A549 (cell line): Measurements from ENCODE around the gene PYGO2. TPM values are rescaled to one million over a fixed set of nuclear protein-coding genes. Genes with fewer than 3 reads are reported as not detected.
A peak's percentile ranks its signal among the peaks of the same experiment; 100 is the strongest.
"Not testable (repeated sequence)": the region's sequence is repeated elsewhere in the genome, so short reads cannot be mapped to it uniquely, and the experiment has no call there.

Experiments
- ATAC-seq, 2 experiments: fragments of 200-7000 bp in 1 of 2; fragments of >200 bp in 1 of 2; cut with Nextera tagmentation in 1 of 2; cut with Tn5 transposase in 1 of 2; 3 replicates each; pipeline versions ENCODE4 v1.8.0 to v1.9.1; 2018 to 2020; ENCODE audit warnings: mild to moderate bottlenecking in 1 of 2, moderate library complexity in 1 of 2
- CTCF ChIA-PET: fragments of 300-600 bp; sonication (Branson Sonifier 250); formaldehyde crosslinking; extraction: SDS; loops from one replicate; lab custom pipeline; 2021; ENCODE audit warnings: antibody characterized with exemption, inconsistent platforms; lab: Yijun Ruan, JAX
- POLR2A ChIA-PET: fragments of 350-600 bp; formaldehyde crosslinking; extraction: SDS; loops from one replicate; lab custom pipeline; 2021; ENCODE audit warnings: antibody characterized with exemption, inconsistent platforms; lab: Yijun Ruan, JAX
- DNase-seq, 2 experiments: peaks; one replicate each; pipeline versions ENCODE4 v3.0.0 to v3.0.0-alpha.2; 2011 to 2016; ENCODE audit warnings: low read depth in 1 of 2, low spot score in 1 of 2
- FAIRE-seq: peaks from 2 replicates; lab custom pipeline; 2011; peaks lifted over from hg19 to GRCh38; lab: Jason Lieb, UNC
- H3K27ac ChIP-seq, 2 experiments: fragments of >200 bp; sonication (Bioruptor Twin); formaldehyde crosslinking; 3 replicates each; pipeline ENCODE4 v1.5.1; 2016 to 2017
- H3K4me1 ChIP-seq: fragments of >200 bp; sonication (Bioruptor Twin); formaldehyde crosslinking; 3 replicates; pipeline ENCODE4 v1.6.1; 2016
- H3K4me2 ChIP-seq: fragments of >200 bp; sonication (Bioruptor Twin); formaldehyde crosslinking; 3 replicates; pipeline ENCODE4 v1.6.1; 2016
- H3K4me3 ChIP-seq: fragments of >200 bp; sonication (Bioruptor Twin); formaldehyde crosslinking; 3 replicates; pipeline ENCODE4 v1.5.1; 2016
- H3K9me3 ChIP-seq: fragments of >200 bp; sonication (Bioruptor Twin); formaldehyde crosslinking; 3 replicates; pipeline ENCODE4 v1.6.1; 2016
- BHLHE40 ChIP-seq: IDR thresholded peaks from 2 replicates; pipeline ENCODE4 v1.6.1; 2012; ENCODE audit warnings: low read depth, low read length, inconsistent platforms
- CBX8 ChIP-seq: fragments of 200-600 bp; sonication (generic); IDR thresholded peaks from 2 replicates; pipeline ENCODE4 v1.6.1; 2016
- CEBPB ChIP-seq, 2 experiments: fragments of >200 bp in 1 of 2; sonication (Bioruptor Twin) in 1 of 2; formaldehyde crosslinking in 1 of 2; IDR thresholded peaks; 2 replicates each; pipeline ENCODE4 v1.6.1; 2012 to 2016
- CHD2 ChIP-seq: fragments of 150-350 bp; IDR thresholded peaks from 2 replicates; pipeline ENCODE4 v1.6.1; 2014; ENCODE audit warnings: low read length; ENCODE audit not compliant: partially characterized antibody
- FOSB ChIP-seq: fragments of 250-450 bp; sonication (Bioruptor Pico); IDR thresholded peaks from 2 replicates; pipeline ENCODE4 v1.5.0; 2020; ENCODE audit warnings: mild to moderate bottlenecking, moderate library complexity
- FOSL2 ChIP-seq, 2 experiments: fragments of 450-650 bp in 1 of 2; fragments of >200 bp in 1 of 2; sonication (Bioruptor Twin) in 1 of 2; formaldehyde crosslinking; IDR thresholded peaks; 2 replicates each; pipeline versions ENCODE4 v1.5.0 to v1.6.1; 2016 to 2020; ENCODE audit warnings: mild to moderate bottlenecking in 1 of 2, moderate library complexity in 1 of 2
- HOXA7 ChIP-seq: fragments of 250-450 bp; sonication (Bioruptor Pico); IDR thresholded peaks from 2 replicates; pipeline ENCODE4 v1.5.0; 2020; ENCODE audit warnings: mild to moderate bottlenecking, moderate library complexity
- JUN ChIP-seq, 2 experiments: fragments of >200 bp; sonication (Bioruptor Twin); formaldehyde crosslinking; IDR thresholded peaks; 2 replicates in 1 of 2; 3 replicates in 1 of 2; pipeline ENCODE4 v1.6.1; 2016 to 2017
- JUNB ChIP-seq: fragments of >200 bp; sonication (Bioruptor Twin); formaldehyde crosslinking; IDR thresholded peaks from 2 replicates; pipeline ENCODE4 v1.6.1; 2016
- KDM1A ChIP-seq: fragments of 200-600 bp; sonication (generic); IDR thresholded peaks from 2 replicates; pipeline ENCODE4 v1.6.1; 2016; ENCODE audit warnings: low read depth, mild to moderate bottlenecking
- KDM5A ChIP-seq: fragments of 200-600 bp; sonication (generic); IDR thresholded peaks from 2 replicates; pipeline ENCODE4 v1.6.1; 2016; ENCODE audit warnings: antibody characterized with exemption, mild to moderate bottlenecking
- MAFK ChIP-seq: fragments of 450-650 bp; IDR thresholded peaks from 2 replicates; pipeline ENCODE4 v1.6.1; 2014; ENCODE audit not compliant: partially characterized antibody
- NPAS2 ChIP-seq: fragments of 250-450 bp; sonication (Bioruptor Pico); IDR thresholded peaks from 2 replicates; pipeline ENCODE4 v1.8.0; 2022; ENCODE audit warnings: mild to moderate bottlenecking, moderate library complexity, borderline replicate concordance
- PHF8 ChIP-seq: fragments of 200-600 bp; sonication (generic); IDR thresholded peaks from 2 replicates; pipeline ENCODE4 v1.6.1; 2016; ENCODE audit warnings: low read depth, mild to moderate bottlenecking, antibody characterized with exemption, moderate library complexity, borderline replicate concordance
- POLR2A ChIP-seq: IDR thresholded peaks from 2 replicates; pipeline ENCODE4 v1.6.1; 2012; ENCODE audit warnings: mild to moderate bottlenecking, low read length
- RAD21 ChIP-seq, 2 experiments: fragments of >200 bp in 1 of 2; sonication (Bioruptor Twin) in 1 of 2; formaldehyde crosslinking in 1 of 2; IDR thresholded peaks in 1 of 2; conservative IDR thresholded peaks in 1 of 2; 2 replicates in 1 of 2; 3 replicates in 1 of 2; pipeline ENCODE4 v1.6.1; 2012 to 2018; ENCODE audit warnings: inconsistent platforms in 1 of 2
- RCOR1 ChIP-seq: fragments of 150-350 bp; IDR thresholded peaks from 2 replicates; pipeline ENCODE4 v1.6.1; 2014; ENCODE audit warnings: antibody characterized with exemption, low read length, low read depth
- RNF2 ChIP-seq: fragments of 200-600 bp; sonication (generic); IDR thresholded peaks from 2 replicates; pipeline ENCODE4 v1.6.1; 2016; ENCODE audit warnings: low read depth, mild to moderate bottlenecking, antibody characterized with exemption, moderate library complexity, borderline replicate concordance
- SMC3 ChIP-seq: fragments of >200 bp; sonication (Bioruptor Twin); formaldehyde crosslinking; IDR thresholded peaks from 3 replicates; pipeline ENCODE4 v1.6.1; 2018; ENCODE audit warnings: inconsistent platforms
- SREBF2 ChIP-seq: fragments of 450-650 bp; IDR thresholded peaks from 2 replicates; pipeline ENCODE4 v1.6.1; 2014; ENCODE audit warnings: mild to moderate bottlenecking, moderate library complexity
- ZNF302 ChIP-seq: fragments of 250-450 bp; sonication (Bioruptor Pico); IDR thresholded peaks from 2 replicates; pipeline ENCODE4 v1.9.0; 2021; ENCODE audit warnings: inconsistent platforms, mild to moderate bottlenecking, moderate library complexity
- ZSCAN20 ChIP-seq: fragments of 250-450 bp; sonication (Bioruptor Pico); IDR thresholded peaks from 2 replicates; pipeline ENCODE4 v1.8.0; 2022; ENCODE audit warnings: mild to moderate bottlenecking, moderate library complexity
- WGBS: methylation state at CpG from one replicate; pipeline ENCODE4 v1.1.6; 2017; ENCODE audit errors: missing lambda C conversion rate; 5-methylcytosine and 5-hydroxymethylcytosine counted together
- polyA plus RNA-seq, 4 experiments: library from polyadenylated mRNA; depleted of rRNA in 3 of 4; stranded (reverse); fragments of >200 nt; fragmentation: RNase III in 1 of 4; extraction: RNeasy Plus Mini Kit Qiagen cat#74134 plus additional on column Dnase treatment in 1 of 4; gene quantifications; 2 replicates in 3 of 4; 3 replicates in 1 of 4; pipeline ENCODE4 v1.2.3, GENCODE V29; 2011 to 2017
- TF ChIP-seq, protein P1 (sequence below): fragments of 150-350 bp; IDR thresholded peaks from 2 replicates; pipeline ENCODE4 v1.6.1; 2014; ENCODE audit warnings: low read depth, mild to moderate bottlenecking, low read length
- TF ChIP-seq, protein P2 (sequence below): fragments of >200 bp; sonication (Bioruptor Twin); formaldehyde crosslinking; IDR thresholded peaks from 3 replicates; pipeline ENCODE4 v1.6.1; 2016

The PYGO2 gene
- polyA plus RNA-seq, 2 of the 4 experiments (the other 2 are of a cell fraction), result 18.3 to 24.6 TPM

DNA sequence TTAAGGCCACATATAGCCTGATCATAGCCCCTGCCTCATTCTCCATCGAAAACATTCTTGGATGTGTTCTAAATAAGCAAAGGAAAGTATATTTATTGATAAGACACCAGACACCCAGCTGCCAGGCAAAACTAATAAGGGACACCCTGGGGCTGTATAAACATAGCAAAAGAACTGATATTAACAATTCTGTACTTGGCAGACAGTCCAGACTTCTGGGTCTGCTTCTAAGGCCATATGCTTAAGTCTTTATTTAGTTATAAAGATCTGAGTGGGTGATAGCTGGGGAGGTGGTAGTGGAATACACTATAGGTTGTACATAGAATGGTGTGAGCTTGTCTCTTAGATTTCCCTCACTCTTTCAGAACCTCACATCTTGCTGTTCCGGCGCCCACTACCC is 16.8 kb upstream of the PYGO2 start:
- DNase-seq, result no peak
- H3K4me1 ChIP-seq, result peaks cover 25% of the 10 kb centered on the region
- CTCF ChIA-PET, result interaction anchor here (1.3 kb wide), 1 partner anchor 113 kb away, joined by 4 read pairs; no protein-coding TSS in a partner anchor
- no peak for ATAC-seq
- whole genome bisulfite sequencing, result 95% methylated on average over 3 of the region's 3 CpGs
- TF ChIP-seq CEBPB (IDR thresholded peaks at IDR 0.05), result no peak
- no peak for TF ChIP-seq BHLHE40
- TF ChIP-seq FOSL2 (IDR thresholded peaks at IDR 0.05), result no peak
- TF ChIP-seq FOSL2 (CRISPR knock-in tag; IDR thresholded peaks at IDR 0.05), result no peak
- no peak for TF ChIP-seq RAD21 (conservative IDR thresholded peaks at IDR 0.05 in 1 of 2, IDR thresholded peaks at IDR 0.05 in 1 of 2)
- no peak for TF ChIP-seq JUNB
- TF ChIP-seq CBX8, result no peak
- TF ChIP-seq CHD2, result no peak
- TF ChIP-seq HOXA7, result no peak
- no peak for TF ChIP-seq ZSCAN20 (CRISPR knock-in tag)
- TF ChIP-seq JUN (IDR thresholded peaks at IDR 0.05), result no peak
- no peak for TF ChIP-seq RNF2
- no peak overlapping the region for H3K27ac ChIP-seq
- H3K9me3 ChIP-seq, result no peaks in the 10 kb centered on the region
- H3K4me3 ChIP-seq, result no peak overlapping the region
- no peak for FAIRE-seq
- POLR2A ChIA-PET, result no interaction called here
- no peak overlapping the region for H3K4me2 ChIP-seq

DNA sequence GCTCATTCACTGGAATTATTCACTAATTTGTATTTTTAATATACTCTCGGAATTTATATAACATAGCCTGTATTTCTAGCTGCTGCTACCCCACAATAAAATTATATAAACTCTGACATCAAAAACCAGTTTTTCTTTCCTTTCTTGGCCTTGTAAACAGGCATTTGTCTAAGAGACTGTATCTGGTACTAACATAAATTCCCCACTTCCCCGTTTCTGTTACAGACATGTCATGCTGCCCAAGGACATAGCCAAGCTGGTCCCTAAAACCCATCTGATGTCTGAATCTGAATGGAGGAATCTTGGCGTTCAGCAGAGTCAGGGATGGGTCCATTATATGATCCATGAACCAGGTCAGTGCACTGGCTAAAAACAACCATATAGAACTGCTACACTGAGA is 16.2 kb upstream of the PYGO2 start:
- DNase-seq, ATAC-seq: not testable (repeated sequence)
- peak overlapping the region in 1 of 2 experiments; percentile 98; a peak in 2 of 6 replicates for H3K27ac ChIP-seq

DNA sequence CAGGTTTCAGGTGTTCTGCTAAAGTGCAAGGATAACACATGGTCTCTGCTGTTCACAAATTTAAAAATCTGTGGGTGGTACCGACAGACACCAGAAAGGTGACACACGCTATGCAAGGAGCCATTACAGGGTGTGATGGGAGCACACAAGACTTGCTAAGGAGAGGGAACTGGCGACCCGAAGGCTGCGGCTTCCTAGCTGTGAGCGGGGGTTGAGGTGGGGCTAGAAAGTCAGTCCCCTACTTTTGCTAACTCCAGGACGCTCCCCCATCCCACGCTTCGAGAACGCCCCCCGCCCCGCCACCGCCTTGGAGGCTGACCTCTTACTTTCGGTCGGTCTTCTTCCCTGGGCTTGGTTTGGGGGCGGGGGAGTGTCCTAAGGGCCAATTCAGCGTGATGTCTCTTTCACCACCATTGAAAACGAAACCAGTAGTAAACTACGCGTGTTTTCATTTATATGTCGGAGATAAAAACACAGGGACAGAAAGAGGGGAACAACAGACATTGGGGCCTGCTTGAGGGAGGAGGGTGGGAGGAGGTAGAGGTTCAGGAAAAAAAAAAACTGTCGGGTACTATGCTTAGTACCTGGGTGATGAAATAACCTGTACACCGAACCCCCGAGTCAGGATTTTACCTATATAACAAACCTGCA is 14.0 kb upstream of the PYGO2 start:
- no peak for FAIRE-seq
- Histone ChIP-seq H3K4me3 (peak overlapping the region; percentile 52), H3K9me3 (no peaks in the 10 kb centered on the region), H3K4me2 (peak overlapping the region; percentile 72), H3K27ac (peak overlapping the region; percentile 79 to 98), H3K4me1 (peaks cover 37% of the 10 kb centered on the region)
- WGBS, result under 1% methylated on average over 21 of the region's 24 CpGs
- POLR2A ChIA-PET, result interaction anchor here (1.1 to 6.3 kb wide), 3 partner anchors 8 to 160 kb away, joined by 3 to 91 read pairs (median 41); partner anchors contain the start of genes FLAD1, LENEP and SLC50A1
- TF ChIP-seq RCOR1 (no peak), MAFK (no peak), JUNB (no peak), FOSB (no peak), SMC3 (0 out of 3 replicates have a peak, but pooled peaks have one; percentile 14), SREBF2 (no peak), ZNF302 (CRISPR knock-in tag) (no peak), KDM1A (no peak), PHF8 (no peak), POLR2A (peak; percentile 29), KDM5A (no peak), JUN (IDR thresholded peaks at IDR 0.05) (peak in 1 of 2 experiments; percentile 14; a peak in 1 of 5 replicates), NPAS2 (CRISPR knock-in tag) (no peak)
- TF ChIP-seq, protein P1, sequence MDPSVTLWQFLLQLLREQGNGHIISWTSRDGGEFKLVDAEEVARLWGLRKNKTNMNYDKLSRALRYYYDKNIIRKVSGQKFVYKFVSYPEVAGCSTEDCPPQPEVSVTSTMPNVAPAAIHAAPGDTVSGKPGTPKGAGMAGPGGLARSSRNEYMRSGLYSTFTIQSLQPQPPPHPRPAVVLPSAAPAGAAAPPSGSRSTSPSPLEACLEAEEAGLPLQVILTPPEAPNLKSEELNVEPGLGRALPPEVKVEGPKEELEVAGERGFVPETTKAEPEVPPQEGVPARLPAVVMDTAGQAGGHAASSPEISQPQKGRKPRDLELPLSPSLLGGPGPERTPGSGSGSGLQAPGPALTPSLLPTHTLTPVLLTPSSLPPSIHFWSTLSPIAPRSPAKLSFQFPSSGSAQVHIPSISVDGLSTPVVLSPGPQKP, result no peak
- TF ChIP-seq, protein P2, sequence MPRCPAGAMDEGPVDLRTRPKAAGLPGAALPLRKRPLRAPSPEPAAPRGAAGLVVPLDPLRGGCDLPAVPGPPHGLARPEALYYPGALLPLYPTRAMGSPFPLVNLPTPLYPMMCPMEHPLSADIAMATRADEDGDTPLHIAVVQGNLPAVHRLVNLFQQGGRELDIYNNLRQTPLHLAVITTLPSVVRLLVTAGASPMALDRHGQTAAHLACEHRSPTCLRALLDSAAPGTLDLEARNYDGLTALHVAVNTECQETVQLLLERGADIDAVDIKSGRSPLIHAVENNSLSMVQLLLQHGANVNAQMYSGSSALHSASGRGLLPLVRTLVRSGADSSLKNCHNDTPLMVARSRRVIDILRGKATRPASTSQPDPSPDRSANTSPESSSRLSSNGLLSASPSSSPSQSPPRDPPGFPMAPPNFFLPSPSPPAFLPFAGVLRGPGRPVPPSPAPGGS, result no peak; the same call in 2 of the 3 replicates
- CTCF ChIA-PET, result interaction anchor here (1.0 kb wide), 1 partner anchor 109 kb away, joined by 3 read pairs; no protein-coding TSS in a partner anchor
- no peak for ATAC-seq
- DNase-seq, result peak in 1 of 2 experiments; percentile 47

More for the DNA sequence above, 16.2 kb upstream of the PYGO2 start:
- Histone ChIP-seq H3K4me1 (peaks cover 28% of the 10 kb centered on the region), H3K4me2 (0 out of 3 replicates have a peak overlapping the region, but pooled peaks have one; percentile 72)
- POLR2A ChIA-PET, result interaction anchor here (0.6 kb wide), 1 partner anchor 35 kb away, joined by 12 read pairs; no protein-coding TSS in a partner anchor
- WGBS, result 69% methylated on average over 3 of the region's 3 CpGs
- H3K9me3 ChIP-seq, H3K4me3 ChIP-seq, FAIRE-seq: not testable (repeated sequence)
- CTCF ChIA-PET, result interaction anchor here (1.3 kb wide), 1 partner anchor 114 kb away, joined by 4 read pairs; no protein-coding TSS in a partner anchor
